Mammary microvascular endothelial cell (primary cell): ENCODE measurements around the gene CSNK1E. TPM values are rescaled to one million over a fixed set of nuclear protein-coding genes. Genes with fewer than 3 reads are reported as not detected.

Experiments used
- total RNA-seq: library from RNA; depleted of rRNA; stranded (reverse); fragments of >200 nt; gene quantifications from 2 replicates; pipeline ENCODE4 v1.2.3, GENCODE V29; 2015

CSNK1E gene
- total RNA-seq, result 95.7 and 133 TPM in 2 replicates

DNA sequence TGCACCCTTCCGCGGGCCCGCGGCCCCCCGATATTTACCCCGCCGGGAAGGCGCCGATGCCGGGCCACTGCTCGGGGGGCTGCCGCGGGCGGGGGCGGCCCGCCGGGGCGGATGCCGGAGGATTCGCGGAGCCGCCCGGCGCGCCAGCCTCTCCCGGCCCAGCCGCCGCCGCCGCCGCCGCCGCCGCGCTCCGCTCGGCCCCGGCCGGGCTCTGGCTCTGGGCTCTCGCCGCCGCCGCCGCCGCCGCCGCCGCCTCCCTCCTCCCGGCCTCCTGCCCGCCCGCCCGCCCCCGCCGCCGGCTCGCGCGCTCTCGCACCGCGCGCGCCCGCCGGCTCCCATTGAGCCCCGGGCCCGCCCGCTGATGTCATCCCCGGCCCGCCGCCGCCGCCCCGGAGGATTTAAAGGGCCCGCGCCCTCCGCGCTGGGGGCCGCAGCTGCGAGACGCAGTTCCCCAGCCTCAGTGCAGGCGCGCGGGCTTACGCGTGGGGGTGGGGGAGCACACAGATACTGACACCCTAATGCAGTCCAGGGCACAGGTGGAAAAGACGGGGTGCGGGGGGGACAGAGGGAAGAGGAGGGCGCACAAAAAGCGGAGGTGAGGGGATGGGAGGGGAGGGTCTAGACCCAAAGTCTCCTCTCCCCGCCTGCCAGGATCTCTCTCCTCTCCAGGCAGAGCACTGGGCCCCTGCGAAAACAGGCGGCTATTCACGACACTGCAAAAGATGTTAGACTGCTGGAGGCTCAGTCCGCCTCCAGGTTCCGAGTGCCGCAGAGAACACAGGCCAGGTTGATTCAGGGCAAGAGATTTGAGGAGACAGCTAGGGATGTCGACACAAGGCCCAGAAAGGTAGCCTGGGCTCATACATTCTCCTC lies at the start of gene CSNK1E:
Gene CSNK1E (minus strand): TSS at position 312 of the 873 bp plus-strand sequence. CDS start 3,276 bp downstream, outside the sequence.

GRCh38 chr22:38272373-38273134 lies 44.7 kb downstream of the CSNK1E start, which contains the start of gene TMEM184B:
TSS of gene TMEM184B (minus strand) at chr22:38273010. CDS start at chr22:38247961, 25,049 bp downstream.

Other genes with a start within 250 kb of the CSNK1E start
- gene SLC16A8, start 233.2 kb downstream of the CSNK1E start, total RNA-seq, result not detected in 2 replicates
- gene BAIAP2L2, start 206.7 kb downstream of the CSNK1E start, total RNA-seq, result 0.07 and 0.54 TPM in 2 replicates
- gene PLA2G6, start 135.6 kb downstream of the CSNK1E start, total RNA-seq, result 2.5 and 11.9 TPM in 2 replicates
- gene MAFF, start 115.4 kb downstream of the CSNK1E start, total RNA-seq, result 65.2 and 94.1 TPM in 2 replicates
- 64.6 and 65.5 TPM in 2 replicates for gene TMEM184B, start 44.4 kb downstream of the CSNK1E start, total RNA-seq
- not detected in 2 replicates for gene KCNJ4, start 137.8 kb upstream of the CSNK1E start, total RNA-seq
- gene KDELR3, start 150.7 kb upstream of the CSNK1E start, total RNA-seq, result 30.4 and 32.4 TPM in 2 replicates
- 205 and 212 TPM in 2 replicates for gene DDX17, start 188.9 kb upstream of the CSNK1E start, total RNA-seq